Stimulated activated CD4-positive, alpha-beta T cell treated with anti-CD3 and anti-CD28 coated beads, Interleukin-1b, Interleukin-23, amount 100 ng/mL, for 4 hours (primary cell): Measurements from ENCODE around the gene AFF1.

ENCODE experiments used
- DNase-seq, 2 donors: peaks; one replicate each; pipeline ENCODE4 v3.0.0-alpha.2; 2020; ENCODE audit warnings: low read depth in 2 of 2

AFF1 gene

GRCh38 chr4:86919561-86920223 lies 15.1 kb upstream of the AFF1 start:
- DNase-seq = no peak

GRCh38 chr4:86921608-86922252 lies 13.1 kb upstream of the AFF1 start:
- DNase-seq = no peak

- no peak for DNase-seq
Observed at GRCh38 chr4:86924811-86925210, 10.0 kb upstream of the AFF1 start.

GRCh38 chr4:86926435-86927086 lies 8.2 kb upstream of the AFF1 start:
- no peak for DNase-seq

GRCh38 chr4:86927843-86928395 lies 6.9 kb upstream of the AFF1 start:
- DNase-seq = no peak

- no peak for DNase-seq
Observed at GRCh38 chr4:86928400-86929255, 6.2 kb upstream of the AFF1 start.

GRCh38 chr4:86934147-86934770 lies 552 bp upstream of the AFF1 start:
- no peak for DNase-seq

- peak in 1 of 2 donors; percentile 20 for DNase-seq
Observed at GRCh38 chr4:86935566-86935852, 698 bp downstream of the AFF1 start.

GRCh38 chr4:86935853-86936733 lies 1.3 kb downstream of the AFF1 start:
- peak; percentile 60 to 67 for DNase-seq

- DNase-seq = no peak
Observed at GRCh38 chr4:86938771-86939520, 4.1 kb downstream of the AFF1 start.

- DNase-seq = no peak
Observed at GRCh38 chr4:86939729-86940575, 5.1 kb downstream of the AFF1 start.

- no peak for DNase-seq
Observed at GRCh38 chr4:86940920-86941460, 6.2 kb downstream of the AFF1 start.

- DNase-seq = no peak
Observed at GRCh38 chr4:86942185-86942666, 7.4 kb downstream of the AFF1 start.

- no peak for DNase-seq
Observed at GRCh38 chr4:86944964-86945781, 10.4 kb downstream of the AFF1 start.

- no peak for DNase-seq
Observed at GRCh38 chr4:86946868-86947500, 12.2 kb downstream of the AFF1 start.

GRCh38 chr4:86947501-86948120 lies 12.8 kb downstream of the AFF1 start:
- DNase-seq = no peak

- no peak for DNase-seq
Observed at GRCh38 chr4:86948276-86948675, 13.5 kb downstream of the AFF1 start.
